HL-60 (cell line): ENCODE data around the gene THRB.

Source experiments
- DNase-seq, 2 experiments: peaks; one replicate each; pipeline ENCODE4 v3.0.0-alpha.2; 2010 to 2020; ENCODE audit warnings: low read depth in 1 of 2, low spot score in 1 of 2
- H3K27ac ChIP-seq: fragments of 250-450 bp; sonication (Bioruptor Pico); replicated peaks from 2 replicates; pipeline ENCODE4 v1.5.1; 2020; ENCODE audit warnings: mild to moderate bottlenecking, moderate library complexity
- H3K27me3 ChIP-seq: fragments of 250-450 bp; sonication (Bioruptor Pico); 2 replicates; pipeline ENCODE4 v1.5.1; 2021; ENCODE audit warnings: mild to moderate bottlenecking, moderate library complexity; ENCODE audit not compliant: insufficient read depth, poor library complexity, severe bottlenecking
- H3K4me3 ChIP-seq: replicated peaks from 2 replicates; pipeline ENCODE4 v1.5.1; 2011; ENCODE audit warnings: mild to moderate bottlenecking, control low read depth, low read length; ENCODE audit not compliant: insufficient read depth
- GABPA ChIP-seq: IDR thresholded peaks from 2 replicates; pipeline ENCODE4 v1.6.1; 2012; ENCODE audit warnings: low read depth
- POLR2AphosphoS5 ChIP-seq: IDR thresholded peaks from 2 replicates; pipeline ENCODE4 v1.6.1; 2012; ENCODE audit warnings: low read depth
- REST ChIP-seq: IDR thresholded peaks from 2 replicates; pipeline ENCODE4 v1.6.1; 2012; ENCODE audit warnings: low read depth; ENCODE audit not compliant: insufficient replicate concordance
- SPI1 ChIP-seq: IDR thresholded peaks from 2 replicates; pipeline ENCODE4 v1.6.1; 2012; ENCODE audit warnings: low read depth, mild to moderate bottlenecking, borderline replicate concordance
- TF ChIP-seq, protein P1 (sequence below): IDR thresholded peaks from one replicate; pipeline ENCODE4 v1.5.1; 2011; ENCODE audit warnings: low read length, control low read depth, inconsistent platforms; ENCODE audit not compliant: insufficient read depth

THRB gene

DNA sequence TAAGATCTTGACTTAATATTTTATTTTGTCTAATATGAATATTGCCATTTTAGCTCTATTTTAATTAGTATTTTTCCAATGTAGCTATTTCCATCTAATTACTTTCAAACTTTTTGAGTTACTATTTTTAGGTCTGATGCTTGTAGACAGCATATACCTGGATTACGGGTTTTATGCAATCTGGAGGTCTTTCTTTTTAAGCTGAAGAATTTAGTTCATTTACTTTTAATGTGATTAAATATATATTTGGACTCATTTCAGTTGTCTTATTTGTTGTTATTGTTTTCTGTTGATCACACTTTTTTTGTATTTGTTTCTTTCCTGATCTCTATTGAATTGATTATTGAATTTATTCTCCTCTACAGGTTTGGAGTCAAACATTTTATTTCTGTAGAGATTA is 30.3 kb downstream of the THRB start:
- TF ChIP-seq, protein P1, sequence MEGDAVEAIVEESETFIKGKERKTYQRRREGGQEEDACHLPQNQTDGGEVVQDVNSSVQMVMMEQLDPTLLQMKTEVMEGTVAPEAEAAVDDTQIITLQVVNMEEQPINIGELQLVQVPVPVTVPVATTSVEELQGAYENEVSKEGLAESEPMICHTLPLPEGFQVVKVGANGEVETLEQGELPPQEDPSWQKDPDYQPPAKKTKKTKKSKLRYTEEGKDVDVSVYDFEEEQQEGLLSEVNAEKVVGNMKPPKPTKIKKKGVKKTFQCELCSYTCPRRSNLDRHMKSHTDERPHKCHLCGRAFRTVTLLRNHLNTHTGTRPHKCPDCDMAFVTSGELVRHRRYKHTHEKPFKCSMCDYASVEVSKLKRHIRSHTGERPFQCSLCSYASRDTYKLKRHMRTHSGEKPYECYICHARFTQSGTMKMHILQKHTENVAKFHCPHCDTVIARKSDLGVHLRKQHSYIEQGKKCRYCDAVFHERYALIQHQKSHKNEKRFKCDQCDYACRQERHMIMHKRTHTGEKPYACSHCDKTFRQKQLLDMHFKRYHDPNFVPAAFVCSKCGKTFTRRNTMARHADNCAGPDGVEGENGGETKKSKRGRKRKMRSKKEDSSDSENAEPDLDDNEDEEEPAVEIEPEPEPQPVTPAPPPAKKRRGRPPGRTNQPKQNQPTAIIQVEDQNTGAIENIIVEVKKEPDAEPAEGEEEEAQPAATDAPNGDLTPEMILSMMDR: no peak
- TF ChIP-seq POLR2AphosphoS5 (no peak), REST (no peak), GABPA (no peak), SPI1 (no peak)
- H3K4me3 ChIP-seq: no peak overlapping the region
- no peak for DNase-seq
- H3K27me3 ChIP-seq: no peaks in the 10 kb centered on the region
- H3K27ac ChIP-seq: no peak overlapping the region

DNA sequence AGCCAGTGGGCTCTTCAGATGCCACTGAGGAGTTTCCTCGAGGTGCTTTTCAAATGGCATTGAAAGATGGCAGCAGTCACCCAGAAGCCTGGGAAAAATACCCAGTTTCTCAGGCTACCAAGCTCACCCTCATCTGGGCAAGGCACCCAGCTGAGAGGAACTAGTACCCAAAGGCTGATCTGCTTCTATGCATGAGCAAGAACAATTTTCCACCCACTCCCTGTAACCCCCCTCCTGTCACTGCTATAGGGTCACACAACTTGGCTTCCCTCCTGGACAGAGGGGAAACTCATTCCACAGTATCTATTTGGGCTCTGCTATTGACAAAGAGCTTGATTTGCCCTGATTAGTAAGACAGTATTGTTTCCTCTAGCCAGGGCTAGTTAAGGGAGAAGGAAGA is 31.9 kb downstream of the THRB start:
- H3K27me3 ChIP-seq: no peaks in the 10 kb centered on the region
- no peak for TF ChIP-seq GABPA
- no peak for TF ChIP-seq REST
- TF ChIP-seq SPI1: no peak
- TF ChIP-seq, protein P1: no peak
- TF ChIP-seq POLR2AphosphoS5: no peak
- DNase-seq: no peak
- H3K4me3 ChIP-seq: no peak overlapping the region
- H3K27ac ChIP-seq: no peak overlapping the region

GRCh38 chr3:24460974-24461373 is 33.7 kb downstream of the THRB start:
- DNase-seq: no peak
- H3K27ac ChIP-seq: no peak overlapping the region
- no peaks in the 10 kb centered on the region for H3K27me3 ChIP-seq
- no peak overlapping the region for H3K4me3 ChIP-seq
- TF ChIP-seq GABPA (no peak), POLR2AphosphoS5 (no peak), REST (no peak), SPI1 (no peak)
- TF ChIP-seq, protein P1: no peak
